HG03521 (cell line): ENCODE measurements around the gene PFAS.
A peak's percentile ranks its signal among the peaks of the same experiment; 100 is the strongest.
"Not testable (repeated sequence)": the region's sequence is repeated elsewhere in the genome, so short reads cannot be mapped to it uniquely, and the experiment has no call there.

Experiments used
- ATAC-seq: cut with Tn5 transposase; IDR thresholded peaks from one replicate; pipeline ENCODE4 v1.9.1; 2021; ENCODE audit warnings: mild to moderate bottlenecking, moderate library complexity; ENCODE audit not compliant: unreplicated experiment

Gene PFAS

GRCh38 chr17:8248751-8249607, at the start of gene PFAS:
Gene PFAS (plus strand): TSS chr17:8249289. CDS start chr17:8253938, 4,649 bp downstream.
- peak; percentile 63 for ATAC-seq

DNA sequence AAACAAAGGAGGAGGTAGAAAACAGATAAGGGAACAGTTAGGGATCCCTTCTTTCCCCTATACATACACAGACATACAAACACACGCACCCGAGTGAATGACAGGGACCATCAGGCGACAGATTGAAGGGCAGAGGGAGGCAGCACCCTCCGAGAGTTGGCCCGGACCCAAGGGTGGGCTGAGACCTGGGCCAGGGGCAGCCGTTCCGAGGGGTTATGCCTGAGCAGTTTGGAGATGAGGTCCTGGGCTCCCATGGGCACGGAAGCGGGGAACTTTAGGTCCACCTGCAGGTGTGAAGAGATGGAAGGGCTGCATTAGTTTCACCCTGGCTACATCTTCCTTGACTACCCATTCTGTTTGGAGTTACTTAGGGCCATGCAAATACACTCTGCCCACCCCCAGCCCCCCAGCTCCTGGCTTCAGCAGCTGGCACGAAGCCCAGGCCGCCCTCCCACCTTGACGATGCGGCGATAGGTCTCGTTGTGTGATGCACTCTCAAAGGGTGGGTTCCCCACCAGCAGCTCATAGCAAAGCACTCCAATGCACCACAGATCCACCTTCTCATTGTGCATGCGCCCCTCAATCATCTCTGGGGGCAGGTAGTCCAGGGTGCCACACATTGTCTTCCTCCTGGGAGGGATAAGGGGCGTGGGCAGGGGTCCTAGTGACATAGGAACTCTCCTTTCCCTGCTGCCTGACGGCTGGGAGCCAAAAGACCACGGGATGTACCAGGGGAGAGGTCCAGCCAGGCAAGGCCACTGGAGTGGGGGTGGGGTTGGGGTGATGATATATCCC, 44.1 kb upstream of the PFAS start:
- ATAC-seq = no peak

- no peak for ATAC-seq
These were observed 42.6 kb upstream of the PFAS start for GRCh38 chr17:8206536-8206935.

GRCh38 chr17:8209907-8210760, 39.0 kb upstream of the PFAS start, which contains the start of gene AURKB:
Gene AURKB (minus strand): TSS chr17:8210575. CDS start chr17:8210224, 351 bp downstream.
- peak; percentile 83 for ATAC-seq

DNA sequence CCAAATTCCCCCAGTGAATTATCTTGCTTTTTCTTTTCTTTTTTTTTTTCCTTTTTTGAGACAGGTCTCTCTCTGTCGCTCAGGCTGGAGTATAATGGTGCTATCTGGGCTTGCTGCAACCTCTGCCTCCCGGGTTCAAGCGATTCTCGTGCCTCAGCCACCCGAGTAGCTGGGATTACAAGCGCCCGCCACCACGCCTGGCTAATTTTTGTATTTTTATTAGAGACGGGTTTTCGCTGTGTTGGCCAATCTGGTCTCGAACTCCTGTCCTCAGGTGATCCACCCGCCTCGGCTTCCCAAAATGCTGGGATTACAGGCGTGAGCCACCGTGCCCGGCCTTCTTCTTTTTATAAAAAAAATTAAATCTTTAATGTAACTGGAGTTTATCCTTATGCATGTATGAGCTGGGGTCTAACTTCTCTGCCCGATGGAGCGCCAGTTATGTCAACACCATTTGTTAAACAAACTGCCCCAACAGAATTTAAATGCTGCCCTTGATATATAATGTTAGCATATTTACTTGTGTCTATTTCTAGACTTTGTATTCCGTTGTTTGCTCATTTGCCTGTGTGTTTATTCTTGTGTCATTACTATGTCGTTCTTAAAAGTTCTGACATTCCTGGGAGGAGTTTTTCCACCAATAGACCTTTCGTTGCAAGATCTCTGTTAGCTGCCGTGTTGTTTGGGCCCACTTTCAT, 38.2 kb upstream of the PFAS start:
- no peak for ATAC-seq

DNA sequence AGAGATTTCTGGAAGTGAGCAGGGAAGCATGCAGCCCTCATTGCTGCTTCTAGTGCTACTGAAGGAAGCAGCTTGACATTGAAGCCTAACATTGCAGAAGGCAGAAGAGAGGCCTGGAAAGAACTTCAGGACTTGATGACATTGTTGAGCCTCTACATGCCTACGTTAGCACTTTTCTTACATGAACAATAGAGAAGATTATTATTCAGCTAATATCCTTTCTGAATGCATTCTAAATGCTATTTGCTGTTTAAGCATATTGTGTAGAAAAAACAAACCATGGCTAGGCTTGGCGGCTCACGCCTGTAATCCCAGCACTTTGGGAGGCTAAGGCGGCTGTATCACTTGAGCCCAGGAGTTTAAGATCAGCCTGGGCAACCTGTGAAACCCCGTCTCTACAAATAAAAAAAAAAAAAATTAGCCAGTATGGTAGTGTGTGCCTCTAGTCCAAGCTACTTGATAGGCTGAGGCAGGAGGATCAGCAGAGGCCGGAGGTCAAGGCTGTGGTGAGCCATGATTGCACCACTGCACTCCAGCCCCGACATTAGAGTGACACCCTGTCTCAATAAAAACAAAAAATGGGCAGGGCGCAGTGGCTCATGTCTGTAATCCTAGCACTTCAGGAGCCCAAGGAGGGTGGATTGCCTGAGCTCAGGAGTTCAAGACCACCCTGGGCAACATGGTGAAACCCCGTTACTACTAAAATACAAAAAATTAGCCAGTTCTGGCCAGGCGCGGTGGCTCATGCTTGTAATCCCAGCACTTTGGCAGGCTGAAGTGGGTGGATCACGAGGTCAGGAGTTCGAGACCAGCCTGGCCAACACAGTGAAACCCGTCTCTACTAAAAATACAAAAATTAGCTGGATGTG, 36.5 kb upstream of the PFAS start:
- no peak for ATAC-seq

DNA sequence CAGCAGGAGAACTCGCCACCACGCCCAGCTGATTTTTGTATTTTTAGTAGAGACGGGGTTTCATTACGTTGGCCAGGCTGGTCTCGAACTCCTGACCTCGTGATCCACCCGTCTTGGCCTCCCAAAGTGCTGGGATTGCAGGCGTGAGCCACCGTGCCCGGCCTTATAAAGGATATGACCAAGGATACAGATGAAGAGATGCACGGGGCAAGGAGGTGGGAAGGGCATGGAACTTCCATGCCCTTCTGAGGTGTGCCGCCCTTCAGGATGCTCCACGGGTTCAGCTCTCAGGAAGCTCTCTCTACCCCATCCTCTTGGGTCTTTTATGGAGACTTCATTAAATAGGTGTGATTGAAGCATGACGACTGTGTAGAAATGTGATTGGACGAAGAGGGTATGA, 35.1 kb upstream of the PFAS start:
- not testable (repeated sequence) for ATAC-seq

- peak; percentile 18 for ATAC-seq
These were observed 28.1 kb upstream of the PFAS start for GRCh38 chr17:8220783-8221662.

DNA sequence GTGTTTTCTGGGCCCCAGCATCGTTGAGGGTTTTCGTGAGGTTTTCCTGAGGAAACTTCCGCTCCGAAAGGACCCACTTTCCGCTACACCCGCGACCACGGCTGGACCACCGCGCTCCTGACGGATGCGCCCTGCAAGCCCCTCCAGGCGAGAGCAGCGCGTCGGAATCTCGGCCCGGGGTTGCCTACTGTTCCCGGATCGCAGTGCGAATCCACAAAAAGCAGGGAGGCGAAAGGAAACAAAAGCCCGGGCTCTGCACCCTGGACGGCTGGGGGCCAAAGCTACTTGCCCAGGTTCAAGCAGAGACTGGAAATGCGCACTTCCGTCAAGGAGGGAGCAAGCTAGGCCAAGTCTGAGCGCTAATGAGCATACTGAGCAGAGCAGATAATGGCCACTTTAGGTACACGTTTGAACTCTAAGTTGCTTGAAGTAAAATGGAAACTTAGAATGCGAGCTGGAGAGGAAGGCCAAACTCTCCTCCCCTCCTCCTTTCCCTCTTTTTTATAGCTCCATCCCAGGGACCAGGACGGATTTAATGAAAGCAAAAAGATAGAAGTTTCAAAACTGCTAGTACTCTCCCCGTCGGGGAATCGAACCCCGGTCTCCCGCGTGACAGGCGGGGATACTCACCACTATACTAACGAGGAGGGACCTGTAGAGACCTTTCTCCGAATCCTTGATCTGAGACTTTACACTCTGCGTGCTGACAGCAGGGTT, 27.3 kb upstream of the PFAS start:
- ATAC-seq = peak; percentile 32

- ATAC-seq = peak; percentile 21
These were observed 26.8 kb upstream of the PFAS start for GRCh38 chr17:8222380-8222629.

DNA sequence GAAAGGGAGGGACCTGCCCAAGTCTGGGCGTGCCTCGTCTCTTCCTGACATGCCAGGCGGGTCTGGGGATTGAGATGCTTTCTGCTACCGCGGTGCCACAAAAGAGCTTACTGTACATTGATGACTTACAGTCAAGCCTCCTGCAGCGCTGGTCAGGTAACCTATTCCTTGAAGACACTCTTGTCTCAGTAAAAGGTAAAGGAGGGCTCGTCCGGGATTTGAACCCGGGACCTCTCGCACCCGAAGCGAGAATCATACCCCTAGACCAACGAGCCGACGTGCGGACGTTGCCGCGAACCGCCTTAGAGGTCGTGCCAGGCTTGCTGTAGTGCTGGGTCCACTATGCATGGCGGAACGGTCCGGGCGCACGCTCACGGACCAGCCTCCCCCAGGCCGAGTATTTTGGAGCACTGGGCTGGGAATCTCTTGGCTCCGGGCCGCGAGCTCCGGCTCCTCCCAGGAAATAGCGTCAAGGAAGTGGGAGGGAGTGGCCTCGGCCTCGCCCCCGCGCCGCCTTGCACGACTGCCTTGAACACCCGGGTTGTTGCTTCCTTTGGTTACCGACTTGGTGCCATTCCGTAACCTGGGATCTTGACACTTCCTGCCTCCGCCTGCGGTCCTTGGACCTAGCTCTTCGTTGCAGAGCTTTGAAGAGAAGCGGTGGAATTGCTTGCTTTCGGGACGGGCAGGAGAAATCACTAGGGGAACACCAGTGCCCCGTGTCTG, 26.3 kb upstream of the PFAS start:
- ATAC-seq = peak; percentile 34

DNA sequence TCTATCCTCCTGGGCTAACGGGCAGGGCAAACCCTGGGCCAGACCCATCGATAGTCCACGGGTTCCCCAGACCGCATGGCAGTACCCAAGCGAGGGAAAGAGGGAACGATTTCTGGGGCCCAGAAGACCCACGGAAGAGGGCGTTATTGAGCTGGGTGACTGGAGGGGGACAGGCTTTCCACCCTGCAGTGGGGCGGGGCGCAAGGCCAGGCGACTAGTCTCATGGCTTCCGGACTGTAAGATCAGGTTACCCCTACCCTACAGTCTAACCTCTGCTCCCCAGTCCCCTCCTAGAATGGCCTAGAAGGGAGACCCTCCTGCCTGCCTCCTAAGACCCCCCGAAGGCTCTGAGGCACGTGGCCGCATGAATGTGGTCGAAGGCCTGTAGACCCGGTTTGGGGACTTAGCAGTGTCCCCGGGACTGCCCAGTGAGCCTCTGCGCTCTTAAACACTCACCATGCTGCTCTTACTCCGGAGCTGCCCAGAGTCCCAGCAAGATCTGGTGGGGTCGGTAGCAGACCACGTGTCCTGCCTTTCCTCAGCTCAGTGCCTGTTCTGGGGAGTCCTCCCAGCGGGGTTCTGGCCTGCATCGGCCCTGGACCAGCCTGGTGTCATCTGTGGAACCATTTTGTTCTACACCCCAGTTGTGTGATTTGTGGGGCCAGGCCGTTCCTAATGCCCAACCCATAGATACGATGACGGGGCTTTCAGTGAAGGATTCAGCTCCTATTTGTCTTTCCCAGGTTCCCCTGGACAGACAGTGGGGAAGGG, 25.5 kb upstream of the PFAS start:
- no peak for ATAC-seq

GRCh38 chr17:8224891-8225812, 23.9 kb upstream of the PFAS start:
- ATAC-seq = no peak

- no peak for ATAC-seq
These were observed 23.1 kb upstream of the PFAS start for GRCh38 chr17:8225813-8226535.
